Measurements from ENCODE around the gene TANC1.
"Not testable (repeated sequence)": the region's sequence is repeated elsewhere in the genome, so short reads cannot be mapped to it uniquely, and the experiment has no call there.

The TANC1 gene

GRCh38 chr2:159124931-159125467 lies 156.6 kb downstream of the TANC1 start:
- DNase-seq = peak; percentile 13

DNA sequence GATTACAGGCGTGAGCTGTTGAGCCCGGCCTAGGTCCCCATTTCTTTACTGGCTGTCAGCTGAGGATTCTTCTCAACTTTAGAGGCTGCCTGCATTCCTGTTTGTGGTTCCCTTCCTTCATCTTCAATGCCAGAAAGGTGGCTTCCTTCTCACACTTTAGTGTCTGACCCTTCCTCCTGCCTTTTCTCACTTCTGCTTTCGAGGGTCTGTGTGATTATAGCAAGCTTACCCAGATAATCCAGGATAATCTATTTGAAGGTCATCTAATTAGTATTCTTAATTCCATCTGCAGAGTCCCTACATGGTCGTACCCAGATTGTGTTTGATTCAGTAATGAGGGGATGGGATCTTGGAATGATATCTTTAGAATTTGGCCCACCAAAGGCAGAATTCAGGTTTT lies 157.4 kb downstream of the TANC1 start:
- no peak for DNase-seq

GRCh38 chr2:159126432-159127022 lies 158.1 kb downstream of the TANC1 start:
- no peak for DNase-seq

GRCh38 chr2:159128191-159128590 lies 159.8 kb downstream of the TANC1 start:
- DNase-seq = peak; percentile 25

DNA sequence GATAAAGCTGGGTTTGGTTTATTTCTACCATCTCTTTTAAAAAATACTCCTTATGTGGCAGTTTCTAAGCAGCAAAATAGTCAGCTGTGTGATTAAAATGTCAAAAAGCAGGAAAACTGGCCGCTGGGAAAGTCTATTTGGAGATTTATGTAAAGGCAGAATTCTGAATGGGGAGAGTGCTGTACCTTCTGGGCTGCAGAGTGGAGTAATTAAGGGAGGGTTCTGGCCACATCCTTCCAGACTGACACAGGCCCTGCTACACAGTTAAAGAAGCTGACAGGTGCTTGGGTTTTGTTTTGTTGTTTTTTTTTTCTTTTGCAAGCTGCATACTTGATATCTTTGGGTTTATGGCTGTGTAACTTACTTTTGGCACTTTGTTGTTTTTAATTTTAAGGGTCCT lies 160.8 kb downstream of the TANC1 start:
- DNase-seq = peak; percentile 40

DNA sequence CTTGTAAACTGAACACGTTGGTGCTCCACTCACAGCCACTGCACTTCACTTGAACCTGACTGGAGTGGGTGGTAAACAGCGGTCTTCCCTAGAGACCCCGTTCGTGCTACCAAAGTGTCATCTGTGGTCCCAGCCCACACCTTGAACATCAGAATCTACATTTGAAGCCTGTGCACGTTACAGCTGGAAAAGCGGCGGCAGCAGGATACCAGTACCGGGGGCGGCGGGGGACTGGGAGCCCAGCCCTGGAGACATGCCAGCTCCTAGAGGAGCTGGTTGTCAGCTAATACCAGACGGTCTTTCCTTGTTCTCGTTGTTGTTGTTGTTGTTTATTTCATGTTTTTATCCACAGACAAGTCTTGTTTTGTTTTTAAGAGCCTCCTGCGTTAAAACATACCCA lies 161.4 kb downstream of the TANC1 start:
- DNase-seq = no peak

DNA sequence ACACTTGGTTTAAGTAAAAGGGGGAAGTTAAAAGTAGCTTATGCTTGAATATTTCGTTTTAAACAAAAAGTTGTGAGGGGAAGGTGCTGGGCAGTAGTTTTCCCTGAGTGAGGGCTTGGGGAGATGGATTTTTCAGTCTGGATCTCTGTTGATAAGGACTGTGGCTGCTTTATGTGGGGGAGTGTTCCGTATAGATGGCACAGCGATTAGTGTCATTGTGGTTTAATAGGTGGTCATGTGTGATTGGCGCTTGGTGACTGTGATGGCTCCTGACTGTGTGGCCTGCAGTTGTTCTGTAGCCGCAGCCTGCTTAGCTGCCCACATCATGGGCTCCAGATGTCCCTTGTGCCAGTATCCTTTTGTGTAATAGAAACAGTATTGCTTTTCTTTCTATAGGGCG lies 161.9 kb downstream of the TANC1 start:
- no peak for DNase-seq

DNA sequence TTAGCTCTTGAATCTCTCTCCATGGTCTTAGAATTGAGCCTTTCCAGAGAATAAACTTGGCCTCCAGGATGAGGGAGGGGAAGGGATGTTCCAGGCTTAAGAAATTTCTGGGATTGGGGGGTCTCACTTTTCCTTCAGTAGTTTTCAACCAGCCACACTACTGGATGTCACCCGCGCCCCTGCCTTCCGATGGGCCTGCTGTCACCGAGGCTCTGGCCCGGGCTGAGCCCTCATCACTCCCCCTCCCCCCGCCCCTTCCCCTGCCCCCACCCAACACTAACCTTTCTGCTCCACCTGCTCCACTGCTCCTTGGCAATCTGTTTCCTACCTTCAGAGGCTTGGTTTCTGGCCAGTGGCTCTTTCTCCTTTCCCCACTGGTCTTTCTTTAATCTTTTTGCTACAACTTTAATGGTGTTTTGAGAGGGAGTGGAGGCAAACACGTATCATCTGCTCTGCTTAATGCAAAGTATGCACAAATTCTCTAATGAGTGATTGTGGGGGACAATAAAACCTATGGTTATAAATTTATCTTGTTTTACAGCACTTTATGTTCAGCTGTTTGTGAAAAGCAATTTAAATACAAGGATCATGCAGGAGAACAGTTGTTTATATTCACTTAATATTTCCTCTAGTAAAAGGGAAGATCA lies 162.9 kb downstream of the TANC1 start:
- DNase-seq = no peak

DNA sequence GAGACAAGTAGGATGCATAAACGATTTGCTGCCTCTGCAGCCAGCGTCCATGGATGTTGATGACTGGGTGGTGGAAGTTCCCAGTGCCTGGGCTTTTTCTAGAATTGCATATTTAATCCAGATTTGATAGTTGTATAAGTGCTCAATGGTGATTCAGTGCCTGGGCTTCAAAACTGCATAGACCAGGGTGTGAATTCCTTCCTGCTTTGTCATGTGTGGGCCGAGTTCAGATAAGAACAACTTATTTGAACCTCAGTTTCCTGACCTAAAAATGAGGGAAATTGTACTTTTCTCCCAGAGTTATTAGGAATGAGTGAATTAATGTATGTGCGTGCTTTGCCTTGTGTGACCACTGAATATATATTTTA lies 163.5 kb downstream of the TANC1 start:
- DNase-seq = no peak

DNA sequence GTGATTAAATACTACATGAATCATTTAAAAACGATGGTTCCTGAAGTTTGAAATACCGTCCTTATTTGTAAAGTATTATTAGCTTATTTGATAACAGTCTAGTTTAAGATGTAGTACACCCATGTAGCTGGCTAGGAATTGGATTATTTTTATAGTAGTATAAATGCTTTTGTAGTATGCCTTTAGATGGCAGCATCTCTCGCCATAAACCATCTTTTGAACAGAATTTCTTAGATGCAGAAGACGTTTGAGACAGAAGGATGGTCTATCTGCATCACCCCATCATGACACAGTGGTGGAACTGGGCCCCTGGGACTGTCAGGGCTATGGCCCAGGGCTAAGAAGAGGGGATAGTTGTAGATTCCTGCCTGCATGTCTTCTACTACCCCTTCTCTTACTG lies 165.4 kb downstream of the TANC1 start:
- peak; percentile 3 for DNase-seq

DNA sequence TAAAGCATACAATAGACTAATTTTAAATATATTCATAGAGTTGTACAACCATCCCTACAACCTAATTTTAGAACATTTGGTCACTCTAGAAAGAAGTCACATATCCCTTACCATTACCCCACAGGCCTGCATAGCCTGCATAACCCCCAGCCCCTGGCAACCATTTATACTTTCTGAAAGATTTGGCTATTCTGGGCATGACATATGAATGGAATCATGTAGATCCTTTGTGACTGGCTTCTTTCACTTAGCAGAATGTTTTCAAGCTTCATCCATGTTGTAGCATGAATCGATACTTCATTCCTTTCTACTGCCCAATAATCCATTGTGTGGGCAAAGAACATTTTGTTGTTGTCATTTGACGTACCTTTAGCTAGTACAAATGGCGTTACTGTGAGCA lies 166.5 kb downstream of the TANC1 start:
- DNase-seq = no peak

DNA sequence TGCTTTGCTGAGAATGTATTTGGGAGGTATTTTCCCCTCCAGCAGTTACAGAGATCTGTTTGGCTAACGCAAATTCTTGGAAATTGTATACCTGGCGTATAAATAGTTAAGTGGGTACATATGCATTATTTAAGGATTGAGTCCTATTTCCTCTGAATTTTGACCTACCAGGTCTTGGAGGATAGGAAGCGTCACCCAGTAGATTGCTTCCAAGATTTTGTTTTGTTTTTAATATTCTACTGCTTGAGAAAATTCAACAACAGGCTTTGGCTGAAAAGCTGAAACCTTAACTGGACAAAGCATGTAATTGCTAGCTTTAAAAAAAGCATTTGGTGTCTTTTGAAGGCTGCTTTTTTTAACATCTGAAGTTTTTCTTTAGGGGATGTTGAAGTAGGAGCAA lies 168.0 kb downstream of the TANC1 start:
- no peak for DNase-seq

DNA sequence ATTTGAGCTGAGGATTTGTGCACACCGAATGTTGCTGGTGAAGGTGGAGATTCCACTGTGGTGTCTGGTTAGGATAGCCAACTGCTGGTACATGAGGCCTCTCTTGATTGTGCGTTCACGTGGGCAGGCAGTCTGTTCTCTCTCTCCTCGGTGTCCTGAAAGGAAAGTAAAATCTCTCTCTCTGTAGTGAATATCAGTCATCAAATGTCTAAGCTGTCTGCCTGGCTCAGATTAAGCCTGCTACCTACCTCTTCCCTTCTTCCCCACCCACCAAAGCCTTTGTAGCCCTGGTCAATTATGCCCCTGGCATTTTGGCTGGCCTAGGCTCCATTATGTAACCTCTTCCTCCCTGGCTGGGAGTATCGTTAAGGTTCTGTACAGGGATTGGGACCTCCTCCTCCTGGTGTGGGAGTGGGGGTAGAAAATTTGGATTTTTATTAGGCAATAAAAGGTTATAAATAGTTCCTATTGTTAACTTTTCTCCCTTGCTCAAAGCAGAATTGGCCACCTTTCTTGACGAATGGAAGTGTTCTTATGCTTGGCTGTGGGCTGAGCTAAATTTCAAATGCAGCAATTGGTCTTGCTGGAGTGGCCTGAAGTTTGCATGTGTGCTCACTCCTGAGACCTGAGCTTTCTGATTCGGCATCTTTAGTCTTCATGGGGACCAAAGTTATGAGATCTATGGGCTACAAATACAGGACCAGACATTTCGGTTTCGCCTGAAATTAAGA lies 169.2 kb downstream of the TANC1 start:
- peak; percentile 6 for DNase-seq

GRCh38 chr2:159138642-159139182 lies 170.3 kb downstream of the TANC1 start:
- no peak for DNase-seq

DNA sequence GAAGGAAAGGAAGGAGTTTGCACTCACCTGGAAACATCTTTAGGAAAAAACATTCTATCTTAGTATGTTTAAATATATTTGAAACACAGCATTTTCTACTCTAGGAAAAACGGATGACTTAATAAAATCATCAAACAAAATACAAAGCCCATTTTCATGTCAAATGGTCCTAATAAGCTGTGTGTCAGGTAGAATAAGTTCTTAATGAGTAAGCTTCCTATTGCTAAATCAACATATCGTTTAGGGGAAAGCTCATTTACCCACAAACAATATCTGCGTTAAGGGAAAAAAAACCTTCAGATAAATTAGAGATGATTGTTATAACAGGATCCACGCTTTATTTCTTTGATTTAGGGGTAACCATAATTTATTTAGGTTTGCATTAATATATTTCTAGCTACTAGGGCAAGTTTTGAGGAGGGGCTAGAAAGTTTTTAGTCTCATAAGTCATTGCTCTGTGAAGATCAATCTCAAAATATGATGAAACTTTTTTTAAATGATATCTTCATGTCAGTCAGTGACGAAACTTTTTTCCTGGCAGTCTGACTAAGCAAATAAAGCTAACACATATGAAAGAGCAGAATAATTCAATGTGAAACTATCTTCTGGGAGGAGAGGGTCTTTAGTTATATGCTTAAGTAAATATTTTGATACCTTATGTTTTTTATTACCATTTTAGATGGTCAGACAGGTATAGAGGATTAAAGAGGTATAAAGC lies 170.9 kb downstream of the TANC1 start:
- no peak for DNase-seq

GRCh38 chr2:159140070-159140769 lies 171.8 kb downstream of the TANC1 start:
- no peak for DNase-seq

GRCh38 chr2:159140821-159141220 lies 172.4 kb downstream of the TANC1 start:
- DNase-seq = not testable (repeated sequence)

GRCh38 chr2:159144776-159145614 lies 176.6 kb downstream of the TANC1 start:
- no peak for DNase-seq

GRCh38 chr2:159145745-159146354 lies 177.4 kb downstream of the TANC1 start:
- DNase-seq = no peak

- peak; percentile 85 for DNase-seq
Observed at GRCh38 chr2:159146996-159147666, 178.7 kb downstream of the TANC1 start.

DNA sequence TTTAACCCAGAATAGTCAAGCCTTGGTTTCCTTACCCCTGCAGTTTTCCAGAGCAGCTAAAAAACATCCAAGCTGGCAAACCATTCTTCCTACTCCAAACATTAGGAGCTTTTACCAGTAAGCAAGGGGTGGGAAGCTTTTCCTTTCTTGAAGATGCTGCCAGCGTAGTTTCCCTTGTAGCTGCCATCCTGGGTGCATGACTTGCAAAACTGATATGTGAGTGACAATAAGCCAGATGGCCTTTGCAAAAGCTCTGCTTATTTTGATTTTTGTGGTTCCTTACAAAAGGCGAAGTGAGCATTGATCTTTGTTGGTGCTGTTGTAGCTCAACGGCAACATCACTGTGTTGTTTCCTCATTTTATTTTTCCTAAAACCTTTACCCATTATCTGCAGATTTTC lies 179.2 kb downstream of the TANC1 start:
- DNase-seq = no peak
